ENCODE data around the gene JAZF1. TPM values are rescaled to one million over a fixed set of nuclear protein-coding genes. Genes with fewer than 3 reads are reported as not detected.
"Not testable (repeated sequence)": the region's sequence is repeated elsewhere in the genome, so short reads cannot be mapped to it uniquely, and the experiment has no call there.

JAZF1 gene
- total RNA-seq, 1 experiment from 2014 or later, result 5.4 TPM

DNA sequence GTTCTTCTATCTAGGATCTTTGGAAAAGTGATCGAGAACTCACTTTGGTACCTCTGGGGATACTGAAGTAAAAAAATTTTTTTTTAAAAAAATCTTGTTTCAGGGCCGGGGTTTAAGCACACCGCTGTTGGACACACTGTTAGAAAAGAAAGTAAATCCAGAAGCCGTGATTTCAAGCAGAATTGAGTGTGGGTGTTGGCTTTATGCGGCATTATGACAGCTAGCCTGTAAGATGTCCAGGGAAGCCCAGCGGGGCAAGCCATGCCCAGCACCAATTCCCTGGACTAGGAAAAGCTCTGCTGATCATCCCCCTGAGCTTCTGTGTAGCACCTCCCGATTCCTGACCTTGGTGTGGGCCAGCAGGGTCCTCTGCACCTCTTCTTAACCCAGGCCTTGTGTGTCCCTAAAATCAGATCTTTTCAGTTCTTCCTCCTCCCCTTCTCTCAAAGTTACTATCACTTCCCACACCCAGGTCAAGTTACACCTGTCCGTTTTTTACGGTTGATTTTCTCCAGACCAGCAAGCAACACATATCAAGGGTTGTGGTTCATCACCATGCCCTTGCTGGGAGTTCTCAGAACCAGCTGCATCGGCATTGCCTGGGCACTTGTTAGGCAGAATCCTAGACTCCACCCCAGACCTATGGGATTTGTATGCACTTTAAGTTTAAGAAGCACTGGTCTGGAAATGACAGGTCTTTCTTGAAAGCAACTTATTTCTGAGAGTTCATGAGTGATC is 235.4 kb downstream of the JAZF1 start:
- DNase-seq (ENCODE audit: low read depth), result no peak

DNA sequence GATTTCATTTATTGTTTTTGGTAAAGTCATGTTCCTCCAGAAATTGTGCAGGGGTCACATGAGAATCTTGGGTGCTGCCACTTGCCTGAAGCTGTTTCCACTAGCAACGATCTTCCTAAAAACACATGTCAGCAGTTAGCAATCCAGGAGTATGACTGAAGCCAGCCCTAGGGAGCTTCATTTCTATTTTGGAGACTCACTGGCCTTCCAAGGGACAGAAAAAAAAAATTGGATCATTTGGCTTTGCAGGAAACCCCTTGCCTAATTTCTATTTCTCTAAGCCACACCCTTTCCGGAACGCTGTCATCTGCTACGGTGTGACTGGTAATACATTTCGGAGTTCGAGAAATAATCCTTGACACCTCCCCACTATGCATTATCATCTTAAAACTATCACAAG is 236.0 kb downstream of the JAZF1 start:
- DNase-seq (ENCODE audit: low read depth), result no peak

DNA sequence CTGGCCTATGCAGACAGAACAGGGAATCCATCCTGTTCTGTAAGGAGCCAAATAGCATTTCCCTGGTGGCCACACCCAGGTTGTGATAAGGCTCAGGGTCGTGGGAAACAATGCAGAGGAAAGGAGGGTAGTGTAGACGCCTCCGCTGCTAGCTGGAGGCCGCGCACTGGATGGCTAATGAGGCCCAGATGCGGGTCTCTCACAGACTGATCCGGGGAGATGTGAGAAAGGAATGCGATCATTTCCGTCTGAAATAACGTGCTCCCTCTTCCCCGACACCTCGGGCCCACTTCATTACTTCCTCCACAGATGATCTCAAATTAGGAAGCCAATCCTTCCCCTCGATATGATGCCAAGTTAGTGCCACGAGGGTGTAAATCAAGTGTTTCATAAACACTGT is 237.4 kb downstream of the JAZF1 start:
- DNase-seq (ENCODE audit: low read depth), result no peak

DNA sequence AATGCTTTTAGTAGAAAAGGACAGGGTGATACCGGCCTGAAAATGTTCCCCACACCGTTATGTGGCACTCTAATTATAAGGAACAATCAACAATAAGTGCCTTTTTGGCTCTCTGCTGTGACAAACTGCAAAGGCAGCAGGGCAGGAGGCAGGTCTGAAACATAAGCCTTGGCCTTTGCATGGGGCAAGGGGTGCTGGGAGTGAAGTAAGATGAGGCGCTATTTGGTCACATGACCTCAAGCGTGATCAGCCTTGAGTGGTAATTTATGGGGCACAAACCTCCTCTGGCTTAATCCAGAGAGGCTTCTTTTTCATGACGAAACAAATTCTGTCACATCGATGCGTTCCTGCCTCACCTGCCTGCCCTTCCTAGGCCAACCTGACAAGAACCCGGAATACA is 237.9 kb downstream of the JAZF1 start:
- no peak for DNase-seq (ENCODE audit: low read depth)

GRCh38 chr7:27941522-27941921 is 239.1 kb downstream of the JAZF1 start:
- DNase-seq (ENCODE audit: low read depth), result no peak

DNA sequence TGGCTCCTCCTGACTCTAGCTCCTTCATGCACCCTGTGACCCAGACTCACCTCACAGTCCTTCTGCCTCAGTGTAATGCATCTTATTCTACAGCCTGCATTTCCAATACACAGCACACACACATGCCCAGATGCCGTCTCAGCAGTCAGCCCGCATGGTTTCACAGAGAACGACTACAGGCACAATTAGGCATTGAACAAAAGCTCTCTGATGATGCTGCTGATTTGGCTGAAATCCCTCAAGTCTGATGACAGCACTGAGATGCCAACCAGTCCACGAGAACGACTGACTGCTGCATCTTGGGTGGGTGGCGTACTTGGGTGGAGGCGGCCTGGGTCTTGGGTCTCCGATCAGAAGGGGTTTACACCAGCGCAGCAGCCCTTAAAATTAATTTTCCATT is 240.3 kb downstream of the JAZF1 start:
- no peak for DNase-seq (ENCODE audit: low read depth)

DNA sequence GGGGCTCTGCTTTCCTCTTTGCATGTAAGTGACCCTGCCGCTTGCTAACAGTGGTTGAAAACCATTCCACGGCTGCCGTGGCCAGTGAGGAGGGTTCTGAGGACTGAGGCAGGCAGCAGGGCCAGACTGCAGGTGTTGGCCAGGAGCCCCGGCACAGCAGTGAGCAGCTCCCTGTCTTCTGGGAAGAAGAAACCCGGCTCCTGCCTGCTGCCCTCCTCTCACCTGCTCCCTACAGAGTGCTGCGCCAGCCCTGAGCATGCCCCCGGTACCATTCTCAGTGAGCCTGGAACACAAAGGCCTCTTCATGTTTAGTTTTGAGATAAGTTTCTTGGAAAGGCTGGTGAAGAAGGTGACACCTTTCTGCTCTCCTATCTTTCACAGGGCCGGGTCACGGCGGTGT is 240.7 kb downstream of the JAZF1 start:
- no peak for DNase-seq (ENCODE audit: low read depth)

GRCh38 chr7:27936768-27937102 is 243.9 kb downstream of the JAZF1 start:
- no peak for DNase-seq (ENCODE audit: low read depth)

DNA sequence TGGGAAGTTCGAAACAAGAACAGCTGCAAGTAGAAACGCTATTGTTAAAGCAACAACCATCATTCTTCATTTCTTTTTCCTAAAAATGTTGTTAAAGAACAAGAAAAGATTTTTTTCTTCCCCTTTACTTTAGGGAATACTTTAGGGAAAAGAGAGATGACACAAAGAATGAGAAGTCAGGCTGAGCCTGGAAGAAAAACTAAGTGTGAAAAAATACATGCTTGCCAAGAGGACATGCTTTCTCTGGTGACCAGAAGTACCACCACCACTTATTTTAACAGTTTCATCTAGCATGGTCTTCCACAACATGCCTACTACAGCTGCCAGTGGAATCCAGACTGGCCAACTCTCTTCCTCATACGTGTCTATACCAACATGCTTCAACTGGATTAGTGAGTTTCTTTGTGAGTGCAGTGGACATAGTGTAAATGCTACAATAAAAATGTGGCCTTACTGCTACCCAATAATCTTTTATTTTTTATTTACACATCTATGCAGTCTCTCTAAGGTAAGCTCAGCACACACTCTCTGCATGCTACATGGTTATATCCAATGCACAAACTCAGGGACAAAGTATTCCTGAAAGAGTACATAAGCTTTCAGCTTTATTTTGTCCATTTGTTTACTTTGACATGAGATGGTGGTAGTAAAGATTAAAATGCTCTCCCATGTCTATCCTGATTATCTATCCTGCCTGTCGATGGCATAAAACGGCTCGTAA is 244.4 kb downstream of the JAZF1 start:
- no peak for DNase-seq (ENCODE audit: low read depth)

- DNase-seq (ENCODE audit: low read depth), result peak; percentile 68
Measured at GRCh38 chr7:27933671-27934565, 246.7 kb downstream of the JAZF1 start.

DNA sequence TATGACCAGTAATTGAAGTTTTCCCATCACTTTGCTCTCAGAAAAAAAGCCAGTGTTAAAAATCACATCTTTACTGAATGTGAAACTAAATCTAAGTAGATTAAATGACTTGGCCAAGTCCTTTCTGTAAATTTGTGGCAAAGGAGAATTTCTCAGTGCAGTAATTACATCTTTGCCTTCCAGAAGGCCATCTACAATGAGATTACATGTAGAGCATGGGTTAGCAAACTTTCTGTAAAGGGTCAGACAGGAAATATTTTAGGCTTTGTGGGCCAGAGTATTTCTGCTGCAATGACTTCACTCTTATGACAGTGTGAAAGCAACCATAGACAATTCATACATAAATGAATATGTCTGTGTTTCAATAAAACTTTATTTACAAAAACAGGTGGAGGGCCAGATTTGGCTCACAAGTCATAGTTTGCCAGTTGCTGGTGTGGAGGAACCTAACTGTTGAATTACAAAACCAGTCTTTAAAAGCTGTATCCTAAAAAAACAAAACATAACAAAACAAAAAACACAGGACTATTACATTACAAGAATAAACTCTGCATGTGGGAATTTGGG is 249.6 kb downstream of the JAZF1 start:
- DNase-seq (ENCODE audit: low read depth), result no peak

DNA sequence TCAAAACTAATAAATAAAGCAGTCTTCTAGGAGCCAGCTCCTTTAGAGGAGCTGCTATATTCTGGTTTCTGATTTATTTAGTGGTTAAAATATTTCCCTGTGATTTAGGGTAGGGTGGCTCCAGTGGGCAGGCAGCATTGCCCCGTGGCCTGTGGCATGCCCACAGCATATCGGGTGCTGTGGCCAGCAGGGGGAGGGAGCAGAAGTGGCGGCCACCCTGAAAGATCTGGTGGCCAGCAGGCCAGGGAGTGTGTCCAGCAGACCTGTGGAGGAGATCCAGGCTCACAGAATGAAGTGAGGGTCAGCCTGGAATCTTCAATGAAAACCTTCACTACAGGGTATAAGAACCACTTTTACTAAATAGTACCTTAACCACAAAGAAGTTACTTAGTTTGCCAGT is 251.5 kb downstream of the JAZF1 start:
- no peak for DNase-seq (ENCODE audit: low read depth)

DNA sequence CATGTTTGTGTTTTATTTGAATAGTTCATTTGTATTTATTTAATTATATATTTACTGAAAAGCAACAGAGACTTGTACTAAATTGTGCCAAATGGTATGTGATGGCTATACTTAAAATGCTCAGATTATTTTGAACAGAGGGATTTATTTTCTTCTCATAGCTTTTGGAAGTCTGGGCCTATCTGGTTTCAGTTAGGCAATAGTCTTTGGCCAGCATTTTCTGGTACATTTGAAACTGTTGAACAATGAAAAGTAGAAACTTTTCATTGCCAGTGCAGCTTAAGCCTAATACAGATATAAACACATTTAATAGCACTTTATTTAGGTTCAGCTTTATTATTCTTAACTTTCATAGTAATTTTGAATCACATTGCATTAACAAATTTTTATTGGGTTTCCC is 252.6 kb downstream of the JAZF1 start:
- DNase-seq (ENCODE audit: low read depth), result no peak

- no peak for DNase-seq (ENCODE audit: low read depth)
Measured at GRCh38 chr7:27925573-27926201, 254.9 kb downstream of the JAZF1 start.

GRCh38 chr7:27923642-27923980 is 257.0 kb downstream of the JAZF1 start:
- no peak for DNase-seq (ENCODE audit: low read depth)

GRCh38 chr7:27922907-27923641 is 257.5 kb downstream of the JAZF1 start:
- no peak for DNase-seq (ENCODE audit: low read depth)

DNA sequence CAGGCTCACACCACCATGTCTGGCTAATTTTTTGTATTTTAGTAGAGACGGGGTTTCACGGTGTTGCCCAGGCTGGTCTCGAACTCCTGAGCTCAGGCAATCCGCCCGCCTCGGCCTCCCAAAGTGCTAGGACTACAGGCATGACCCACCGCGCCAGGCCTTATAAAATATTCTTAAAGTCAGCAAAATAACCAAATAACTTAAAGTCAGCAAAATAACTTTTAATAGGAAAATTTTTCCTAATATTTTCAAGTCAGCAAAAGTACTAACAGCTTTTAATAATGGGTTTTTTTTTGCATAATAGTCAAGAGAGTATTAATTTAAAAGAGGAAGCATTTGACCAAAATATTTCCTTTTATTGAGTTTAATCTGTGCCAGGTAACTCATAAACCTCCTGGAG is 258.2 kb downstream of the JAZF1 start:
- not testable (repeated sequence) for DNase-seq (ENCODE audit: low read depth)

GRCh38 chr7:27921081-27921836 is 259.3 kb downstream of the JAZF1 start:
- DNase-seq (ENCODE audit: low read depth), result peak; percentile 93

- no peak for DNase-seq (ENCODE audit: low read depth)
Measured at GRCh38 chr7:27920281-27920946, 260.2 kb downstream of the JAZF1 start.

All from HT1080 (cell line).